A673 (cell line): ENCODE results near the gene KDF1. TPM values are rescaled to one million over a fixed set of nuclear protein-coding genes. Genes with fewer than 3 reads are reported as not detected.

ENCODE experiments used
- BruUV-seq: library from RNA; stranded (reverse); fragments of 400-500 nt; replicated peaks from 2 replicates; lab custom pipeline; 2021; lab: Mats Ljungman, UMichigan
- CTCF ChIA-PET: fragments of 300-600 bp; sonication (Branson Sonifier 250); formaldehyde crosslinking; loops from one replicate; lab custom pipeline; 2022; ENCODE audit warnings: antibody characterized with exemption; lab: Charles Lee
- POLR2A ChIA-PET: fragments of 300-600 bp; sonication (Branson Sonifier 250); formaldehyde crosslinking; loops from one replicate; lab custom pipeline; 2022; ENCODE audit warnings: antibody characterized with exemption; ENCODE audit not compliant: low non-redundant PET; lab: Charles Lee
- DNase-seq: peaks from one replicate; pipeline ENCODE4 v3.0.0-alpha.2; 2015; ENCODE audit warnings: low spot score
- H3K27ac ChIP-seq: fragments of 200-600 bp; sonication (generic); 2 replicates; pipeline ENCODE4 v1.5.1; 2016; ENCODE audit warnings: mixed run types, low read depth, mild to moderate bottlenecking, mixed read lengths, antibody characterized with exemption, low read length; ENCODE audit not compliant: poor library complexity, severe bottlenecking
- H3K27me3 ChIP-seq: fragments of 200-600 bp; sonication (generic); replicated peaks from 2 replicates; pipeline ENCODE4 v1.6.1; 2017; ENCODE audit warnings: mixed run types, low read depth, mild to moderate bottlenecking, mixed read lengths, antibody characterized with exemption, low read length; ENCODE audit not compliant: insufficient read depth, poor library complexity
- H3K36me3 ChIP-seq: fragments of 200-600 bp; sonication (generic); 2 replicates; pipeline ENCODE4 v1.6.1; 2016; ENCODE audit warnings: mixed run types, mild to moderate bottlenecking, mixed read lengths, antibody characterized with exemption, low read length; ENCODE audit not compliant: insufficient read depth, poor library complexity, severe bottlenecking
- H3K4me1 ChIP-seq: fragments of 200-600 bp; sonication (generic); 2 replicates; pipeline ENCODE4 v1.6.1; 2017; ENCODE audit warnings: mixed run types, mild to moderate bottlenecking, mixed read lengths, antibody characterized with exemption, low read length; ENCODE audit not compliant: insufficient read depth, poor library complexity, severe bottlenecking
- H3K4me3 ChIP-seq: fragments of 200-600 bp; sonication (generic); 2 replicates; pipeline ENCODE4 v1.5.1; 2016; ENCODE audit warnings: low read depth, mixed run types, mild to moderate bottlenecking, mixed read lengths, low read length; ENCODE audit not compliant: poor library complexity, severe bottlenecking
- H3K9me3 ChIP-seq: fragments of 200-600 bp; sonication (generic); 2 replicates; pipeline ENCODE4 v1.6.1; 2016; ENCODE audit warnings: mixed run types, low read depth, mild to moderate bottlenecking, mixed read lengths, antibody characterized with exemption, low read length; ENCODE audit not compliant: poor library complexity, severe bottlenecking
- EZH2 ChIP-seq: fragments of 200-600 bp; sonication (generic); IDR thresholded peaks from 2 replicates; pipeline ENCODE4 v1.6.1; 2017; ENCODE audit warnings: borderline replicate concordance, low read depth, mild to moderate bottlenecking, mixed read lengths, antibody characterized with exemption, low read length; ENCODE audit not compliant: poor library complexity, severe bottlenecking
- intact Hi-C: fragments of 100-400 bp; cut with micrococcal nuclease; formaldehyde crosslinking; loops from one replicate; pipeline ENCODE4 v1.10.0; 2022; ENCODE audit not compliant: unreplicated experiment
- total RNA-seq: library from RNA; stranded (reverse); gene quantifications from 2 replicates; pipeline ENCODE4 v1.2.3, GENCODE V29; 2021
- TF ChIP-seq, protein P1 (sequence below): fragments of 300-800, 200-600 bp; sonication (generic); conservative IDR thresholded peaks from 2 replicates; pipeline ENCODE4 v1.5.1; 2017; ENCODE audit warnings: low read depth, mild to moderate bottlenecking, antibody characterized with exemption, low read length, moderate library complexity, mixed read lengths

Gene KDF1
- total RNA-seq, 1 experiment from 2014 or later, result not detected

DNA sequence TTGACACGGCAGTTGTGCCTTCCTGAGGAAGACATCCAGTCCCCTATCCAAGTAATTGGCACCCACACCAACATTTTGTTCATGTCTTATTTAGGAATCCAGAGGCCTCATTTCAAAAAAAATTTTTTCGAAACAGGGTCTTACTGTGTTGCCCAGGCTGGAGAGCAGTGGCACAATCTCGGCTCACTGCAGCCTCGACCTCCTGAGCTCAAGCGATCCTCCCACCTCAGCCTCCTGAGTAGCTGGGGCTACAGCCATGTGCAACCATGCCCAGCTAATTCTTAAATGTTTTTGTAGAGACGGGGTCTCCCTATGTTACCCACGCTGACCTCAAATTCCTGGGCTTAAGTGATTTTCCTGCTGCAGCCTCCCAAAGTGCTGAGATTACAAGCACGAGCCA lies 24.0 kb upstream of the KDF1 start:
- no peak overlapping the region for H3K27ac ChIP-seq
- ChIA-PET POLR2A (no interaction called here), CTCF (no interaction called here)
- no peaks in the 10 kb centered on the region for H3K27me3 ChIP-seq
- BruUV-seq, result no TSS peak
- H3K9me3 ChIP-seq, result no peaks in the 10 kb centered on the region
- intact Hi-C loops, result no loop called here
- DNase-seq, result no peak
- TF ChIP-seq EZH2, result no peak
- TF ChIP-seq, protein P1, sequence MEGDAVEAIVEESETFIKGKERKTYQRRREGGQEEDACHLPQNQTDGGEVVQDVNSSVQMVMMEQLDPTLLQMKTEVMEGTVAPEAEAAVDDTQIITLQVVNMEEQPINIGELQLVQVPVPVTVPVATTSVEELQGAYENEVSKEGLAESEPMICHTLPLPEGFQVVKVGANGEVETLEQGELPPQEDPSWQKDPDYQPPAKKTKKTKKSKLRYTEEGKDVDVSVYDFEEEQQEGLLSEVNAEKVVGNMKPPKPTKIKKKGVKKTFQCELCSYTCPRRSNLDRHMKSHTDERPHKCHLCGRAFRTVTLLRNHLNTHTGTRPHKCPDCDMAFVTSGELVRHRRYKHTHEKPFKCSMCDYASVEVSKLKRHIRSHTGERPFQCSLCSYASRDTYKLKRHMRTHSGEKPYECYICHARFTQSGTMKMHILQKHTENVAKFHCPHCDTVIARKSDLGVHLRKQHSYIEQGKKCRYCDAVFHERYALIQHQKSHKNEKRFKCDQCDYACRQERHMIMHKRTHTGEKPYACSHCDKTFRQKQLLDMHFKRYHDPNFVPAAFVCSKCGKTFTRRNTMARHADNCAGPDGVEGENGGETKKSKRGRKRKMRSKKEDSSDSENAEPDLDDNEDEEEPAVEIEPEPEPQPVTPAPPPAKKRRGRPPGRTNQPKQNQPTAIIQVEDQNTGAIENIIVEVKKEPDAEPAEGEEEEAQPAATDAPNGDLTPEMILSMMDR, result no peak
- no peaks in the 10 kb centered on the region for H3K36me3 ChIP-seq
- no peak overlapping the region for H3K4me3 ChIP-seq
- H3K4me1 ChIP-seq, result no peaks in the 10 kb centered on the region

GRCh38 chr1:26983863-26984262 lies 23.6 kb upstream of the KDF1 start:
- CTCF ChIA-PET, result no interaction called here
- TF ChIP-seq, protein P1, result no peak
- no peak for TF ChIP-seq EZH2
- BruUV-seq, result no TSS peak
- H3K4me3 ChIP-seq, result no peak overlapping the region
- H3K27ac ChIP-seq, result no peak overlapping the region
- no peaks in the 10 kb centered on the region for H3K4me1 ChIP-seq
- H3K27me3 ChIP-seq, result no peaks in the 10 kb centered on the region
- no peaks in the 10 kb centered on the region for H3K36me3 ChIP-seq
- intact Hi-C loops, result no loop called here
- POLR2A ChIA-PET, result no interaction called here
- no peak for DNase-seq
- no peaks in the 10 kb centered on the region for H3K9me3 ChIP-seq

GRCh38 chr1:26981146-26981846 lies 21.0 kb upstream of the KDF1 start:
- no TSS peak for BruUV-seq
- Histone ChIP-seq H3K9me3 (no peaks in the 10 kb centered on the region), H3K27me3 (no peaks in the 10 kb centered on the region), H3K4me3 (no peak overlapping the region), H3K4me1 (no peaks in the 10 kb centered on the region), H3K36me3 (no peaks in the 10 kb centered on the region), H3K27ac (no peak overlapping the region)
- DNase-seq, result no peak
- ChIA-PET POLR2A (no interaction called here), CTCF (no interaction called here)
- TF ChIP-seq, protein P1, result no peak
- TF ChIP-seq EZH2, result no peak
- intact Hi-C loops, result no loop called here
